T-cell (primary cell): Measurements from ENCODE around the gene CUBN. TPM values are rescaled to one million over a fixed set of nuclear protein-coding genes. Genes with fewer than 3 reads are reported as not detected.

Experiments
- ATAC-seq, 4 experiments: fragments of 200-7000 bp in 3 of 4; fragments of 150-1000 bp in 1 of 4; cut with Tn5 transposase; replicated peaks in 1 of 4; 1 replicate in 3 of 4; 2 replicates in 1 of 4; pipeline ENCODE4 v1.10.0; 2021; ENCODE audit warnings: moderate library complexity in 3 of 4, mild to moderate bottlenecking in 2 of 4, moderate number of reproducible peaks in 1 of 4
- CTCF ChIA-PET, 2 donors: fragments of 300-600 bp; sonication (Branson Sonifier 250); formaldehyde crosslinking; loops; one replicate each; lab custom pipeline; 2022; ENCODE audit warnings: antibody characterized with exemption in 2 of 2; lab: Charles Lee
- POLR2A ChIA-PET, 2 donors: fragments of 300-600 bp; sonication (Branson Sonifier 250); formaldehyde crosslinking; loops; one replicate each; lab custom pipeline; 2022; ENCODE audit warnings: antibody characterized with exemption in 2 of 2; lab: Charles Lee
- DNase-seq, 35 experiments: peaks; one replicate each; pipeline versions ENCODE4 v3.0.0 to v3.0.0-alpha.2; 2013 to 2023
- H3K27ac ChIP-seq: one replicate; pipeline ENCODE4 v1.5.1; 2013; ENCODE audit warnings: low read length
- H3K27me3 ChIP-seq, 2 experiments: replicated peaks in 1 of 2; 1 replicate in 1 of 2; 2 replicates in 1 of 2; pipeline versions ENCODE4 v1.6.1 to v1.7.0; 2013; ENCODE audit warnings: low read length in 1 of 2, mixed read lengths in 1 of 2; ENCODE audit not compliant: control insufficient read depth in 2 of 2, insufficient read depth in 2 of 2; ENCODE audit errors: extremely low read depth in 1 of 2
- H3K36me3 ChIP-seq, 2 donors: 1 replicate in 1 of 2; 2 replicates in 1 of 2; pipeline versions ENCODE4 v1.6.1 to v1.7.0; 2013; ENCODE audit warnings: low read length in 1 of 2; ENCODE audit not compliant: control insufficient read depth in 2 of 2, insufficient read depth in 1 of 2; ENCODE audit errors: extremely low read depth in 1 of 2
- H3K4me1 ChIP-seq, 2 experiments: 1 replicate in 1 of 2; 2 replicates in 1 of 2; pipeline versions ENCODE4 v1.6.1 to v1.7.0; 2013; ENCODE audit warnings: low read length in 2 of 2, mixed read lengths in 1 of 2; ENCODE audit not compliant: insufficient read depth in 2 of 2, control insufficient read depth in 1 of 2; ENCODE audit errors: extremely low read depth in 1 of 2
- H3K4me3 ChIP-seq, 2 donors: 1 replicate in 1 of 2; 2 replicates in 1 of 2; pipeline versions ENCODE4 v1.5.1 to v1.7.0; 2013; ENCODE audit warnings: mild to moderate bottlenecking in 2 of 2, low read length in 1 of 2, moderate library complexity in 1 of 2; ENCODE audit not compliant: control insufficient read depth in 1 of 2; ENCODE audit errors: extremely low read depth in 1 of 2
- H3K9me3 ChIP-seq: 2 replicates; pipeline ENCODE4 v1.7.0; 2013
- H3K27ac Mint-ChIP-seq, 2 donors: one replicate each; pipeline ENCODE4 v1.8.0; 2020 to 2021; ENCODE audit warnings: mild to moderate bottlenecking in 2 of 2, mixed read lengths in 2 of 2
- H3K27me3 Mint-ChIP-seq, 2 donors: one replicate each; pipeline ENCODE4 v1.8.0; 2021 to 2022; ENCODE audit warnings: mixed read lengths in 2 of 2
- H3K36me3 Mint-ChIP-seq: one replicate; pipeline ENCODE4 v1.8.0; 2021; ENCODE audit warnings: mixed read lengths
- H3K4me1 Mint-ChIP-seq, 3 donors: one replicate each; pipeline ENCODE4 v1.8.0; 2020 to 2022; ENCODE audit warnings: mixed read lengths in 3 of 3, mild to moderate bottlenecking in 1 of 3
- H3K4me3 Mint-ChIP-seq, 3 donors: one replicate each; pipeline ENCODE4 v1.8.0; 2020 to 2022; ENCODE audit warnings: mild to moderate bottlenecking in 3 of 3, mixed read lengths in 3 of 3, moderate library complexity in 3 of 3
- H3K9me3 Mint-ChIP-seq, 3 donors: one replicate each; pipeline ENCODE4 v1.8.0; 2020 to 2022; ENCODE audit warnings: mixed read lengths in 3 of 3
- WGBS: methylation state at CpG from one replicate; pipeline ENCODE4 v1.1.5; 2013; ENCODE audit warnings: missing lambda C conversion rate; ENCODE audit not compliant: insufficient coverage; 5-methylcytosine and 5-hydroxymethylcytosine counted together
- total RNA-seq, 35 experiments: library from RNA in 6 of 35; stranded (reverse) in 6 of 35; fragments of 120-200 nt in 1 of 35; gene quantifications; one replicate each; pipeline versions ENCODE4 v1.2.1 to v1.2.4 and lab custom pipeline; 2013 to 2026

Gene CUBN
- total RNA-seq, 5 donors from 2014 or later (not counting 1 experiment from before 2014, with no cell fraction given): 6.3 to 11.4 (median 8.6) TPM

GRCh38 chr10:17025444-17026295, 103.9 kb downstream of the CUBN start:
- H3K4me3 ChIP-seq: no peak overlapping the region
- H3K36me3 ChIP-seq: no peaks in the 10 kb centered on the region
- H3K27ac ChIP-seq: peak overlapping the region; percentile 91
- ChIA-PET POLR2A (interaction anchor here in 1 of 2 donors (0.6 to 1.1 kb wide), 4 partner anchors 8 to 20 kb away, joined by 3 to 6 read pairs (median 4); no protein-coding TSS in a partner anchor), CTCF (interaction anchor here in 1 of 2 donors (0.6 kb wide), 1 partner anchor 16 kb away, joined by 3 read pairs; no protein-coding TSS in a partner anchor)
- H3K27me3 Mint-ChIP-seq: no peaks in the 10 kb centered on the region
- peak overlapping the region in 2 of 3 donors; percentile 21 to 61 for H3K4me3 Mint-ChIP-seq
- H3K9me3 ChIP-seq: no peaks in the 10 kb centered on the region
- peaks cover 61 to 66% of the 10 kb centered on the region in 2 experiments for H3K4me1 ChIP-seq
- peak in 21 of 35 experiments; percentile 15 to 72 (median 29) for DNase-seq
- peaks cover 58 to 86% (median 78%) of the 10 kb centered on the region in 3 donors for H3K4me1 Mint-ChIP-seq
- WGBS: 17% methylated on average over 5 of the region's 7 CpGs
- no peaks in the 10 kb centered on the region for H3K36me3 Mint-ChIP-seq
- no peaks in the 10 kb centered on the region for H3K9me3 Mint-ChIP-seq
- H3K27ac Mint-ChIP-seq: peak overlapping the region; percentile 99
- no peak for ATAC-seq
- no peaks in the 10 kb centered on the region for H3K27me3 ChIP-seq

- Histone ChIP-seq H3K4me1 (peaks cover 49 to 57% of the 10 kb centered on the region in 2 experiments), H3K27ac (peak overlapping the region; percentile 91)
Measured at GRCh38 chr10:17024461-17024860, 105.2 kb downstream of the CUBN start.

GRCh38 chr10:17023386-17024298, 106.0 kb downstream of the CUBN start:
- peak; percentile 83 to 88 (median 85) for ATAC-seq
- Histone ChIP-seq H3K4me3 (no peak overlapping the region), H3K9me3 (no peaks in the 10 kb centered on the region), H3K27ac (peak overlapping the region; percentile 91), H3K27me3 (no peaks in the 10 kb centered on the region), H3K36me3 (no peaks in the 10 kb centered on the region), H3K4me1 (peaks cover 43 to 49% of the 10 kb centered on the region in 2 experiments)
- ChIA-PET POLR2A (interaction anchor here (0.6 to 1.3 kb wide), 5 partner anchors 21 to 205 kb away, joined by 3 to 7 read pairs (median 4); partner anchors contain the start of gene VIM (in 1 of the 2)), CTCF (interaction anchor here in 1 of 2 donors (0.8 kb wide), 1 partner anchor 76 kb away, joined by 4 read pairs; no protein-coding TSS in a partner anchor)
- Mint-ChIP-seq H3K27me3 (no peaks in the 10 kb centered on the region), H3K4me1 (peaks cover 68 to 75% (median 69%) of the 10 kb centered on the region in 3 donors), H3K4me3 (peak overlapping the region; percentile 40 to 52 (median 42)), H3K36me3 (peaks cover 8% of the 10 kb centered on the region), H3K27ac (peak overlapping the region; percentile 99), H3K9me3 (peaks cover 0 to 5% (median 0%) of the 10 kb centered on the region in 3 donors)
- 0% methylated on average over 4 of the region's 13 CpGs for WGBS
- peak; percentile 21 to 91 (median 70) for DNase-seq

More at GRCh38 chr10:17024461-17024860, 105.2 kb downstream of the CUBN start:
- H3K9me3 ChIP-seq: no peaks in the 10 kb centered on the region
- no peaks in the 10 kb centered on the region for H3K27me3 ChIP-seq
- ChIA-PET POLR2A (interaction anchor here (0.6 to 1.1 kb wide), 7 partner anchors 18 to 316 kb away, joined by 3 to 5 read pairs (median 3); partner anchors contain the start of gene VIM (in 1 of the 2)), CTCF (no interaction called here)
- H3K4me1 Mint-ChIP-seq: peaks cover 64 to 79% (median 73%) of the 10 kb centered on the region in 3 donors
- H3K36me3 Mint-ChIP-seq: peaks cover 3% of the 10 kb centered on the region
- H3K4me3 Mint-ChIP-seq: peak overlapping the region; percentile 13 to 35 (median 21)
- WGBS: 89% methylated on average over 3 of the region's 4 CpGs
- DNase-seq: no peak
- H3K4me3 ChIP-seq: no peak overlapping the region
- H3K27ac Mint-ChIP-seq: peak overlapping the region; percentile 99
- no peaks in the 10 kb centered on the region for H3K27me3 Mint-ChIP-seq
- H3K36me3 ChIP-seq: no peaks in the 10 kb centered on the region
- ATAC-seq: no peak
- H3K9me3 Mint-ChIP-seq: peaks cover 0 to under 1% (median 0%) of the 10 kb centered on the region in 3 donors

GRCh38 chr10:17022896-17023295, 106.7 kb downstream of the CUBN start:
- Histone ChIP-seq H3K9me3 (no peaks in the 10 kb centered on the region), H3K4me1 (peaks cover 37 to 45% of the 10 kb centered on the region in 2 experiments), H3K27ac (peak overlapping the region; percentile 91), H3K36me3 (no peaks in the 10 kb centered on the region), H3K4me3 (no peak overlapping the region), H3K27me3 (no peaks in the 10 kb centered on the region)
- ChIA-PET POLR2A (interaction anchor here (0.6 to 1.5 kb wide), 6 partner anchors 16 to 206 kb away, joined by 3 to 7 read pairs (median 4); no protein-coding TSS in a partner anchor), CTCF (interaction anchor here in 1 of 2 donors (0.8 to 1.2 kb wide), 2 partner anchors 75 to 207 kb away, joined by 3 to 4 read pairs; no protein-coding TSS in a partner anchor)
- Mint-ChIP-seq H3K4me1 (peaks cover 61 to 67% (median 63%) of the 10 kb centered on the region in 3 donors), H3K27ac (peak overlapping the region; percentile 99), H3K36me3 (peaks cover 12% of the 10 kb centered on the region), H3K4me3 (peak overlapping the region in 2 of 3 donors; percentile 35 to 52), H3K27me3 (no peaks in the 10 kb centered on the region), H3K9me3 (peaks cover 0 to 5% (median 0%) of the 10 kb centered on the region in 3 donors)
- 89% methylated on average over 5 of the region's 6 CpGs for WGBS
- DNase-seq: no peak
- ATAC-seq: no peak

- H3K27ac ChIP-seq: peak overlapping the region; percentile 91
- POLR2A ChIA-PET: interaction anchor here in 1 of 2 donors (0.6 to 1.5 kb wide), 4 partner anchors 16 to 586 kb away, joined by 3 to 6 read pairs (median 4); partner anchors contain the start of gene PTER
- H3K27ac Mint-ChIP-seq: peak overlapping the region; percentile 99
Measured at GRCh38 chr10:17022466-17022825, 107.2 kb downstream of the CUBN start.

More at GRCh38 chr10:17022466-17022825, 107.2 kb downstream of the CUBN start:
- Histone ChIP-seq H3K4me1 (peaks cover 37 to 41% of the 10 kb centered on the region in 2 experiments), H3K4me3 (no peak overlapping the region), H3K27me3 (no peaks in the 10 kb centered on the region), H3K36me3 (no peaks in the 10 kb centered on the region), H3K9me3 (no peaks in the 10 kb centered on the region)
- ATAC-seq (no peak), DNase-seq (no peak)
- CTCF ChIA-PET: interaction anchor here (0.5 to 1.3 kb wide), 4 partner anchors 15 to 207 kb away, joined by 3 to 4 read pairs (median 4); no protein-coding TSS in a partner anchor
- Mint-ChIP-seq H3K9me3 (peaks cover 0 to 5% (median 0%) of the 10 kb centered on the region in 3 donors), H3K4me3 (peak overlapping the region in 1 of 3 donors; percentile 35), H3K36me3 (peaks cover 16% of the 10 kb centered on the region), H3K27me3 (no peaks in the 10 kb centered on the region), H3K4me1 (peaks cover 56 to 65% (median 61%) of the 10 kb centered on the region in 3 donors)
- WGBS: 95% methylated on average over 4 of the region's 6 CpGs
